Femur (tissue), 1 donor: ENCODE results near the gene ZNF384.
"Not testable (repeated sequence)": the region's sequence is repeated elsewhere in the genome, so short reads cannot be mapped to it uniquely, and the experiment has no call there.

Experiments used
- DNase-seq: peaks from one replicate; pipeline ENCODE4 v3.0.0-alpha.2; 2017

ZNF384 gene

GRCh38 chr12:6688999-6689882 lies at the start of gene ZNF384:
TSS of gene ZNF384 (minus strand) at chr12:6689375. CDS start at chr12:6679520, 9,855 bp downstream.
- DNase-seq: peak; percentile 99

DNA sequence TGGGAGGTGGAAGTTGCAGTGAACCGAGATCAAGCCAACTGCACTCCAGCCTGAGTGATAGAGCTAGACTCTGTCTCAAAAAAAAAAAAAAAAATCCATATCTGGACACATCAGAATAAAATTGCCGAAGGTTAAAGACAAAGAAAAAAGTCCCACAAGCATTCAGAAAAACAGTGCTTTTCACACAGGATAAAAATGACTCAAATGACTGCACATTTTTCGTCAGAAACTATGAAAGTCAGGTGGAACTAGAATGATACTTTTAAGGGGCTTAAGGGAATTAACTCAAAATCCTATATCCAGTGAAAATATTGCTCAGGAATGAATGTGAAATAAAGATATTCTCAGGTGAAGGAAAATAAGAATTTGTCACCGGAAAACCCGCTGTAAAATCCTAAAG lies 47.6 kb upstream of the ZNF384 start:
- DNase-seq: no peak

DNA sequence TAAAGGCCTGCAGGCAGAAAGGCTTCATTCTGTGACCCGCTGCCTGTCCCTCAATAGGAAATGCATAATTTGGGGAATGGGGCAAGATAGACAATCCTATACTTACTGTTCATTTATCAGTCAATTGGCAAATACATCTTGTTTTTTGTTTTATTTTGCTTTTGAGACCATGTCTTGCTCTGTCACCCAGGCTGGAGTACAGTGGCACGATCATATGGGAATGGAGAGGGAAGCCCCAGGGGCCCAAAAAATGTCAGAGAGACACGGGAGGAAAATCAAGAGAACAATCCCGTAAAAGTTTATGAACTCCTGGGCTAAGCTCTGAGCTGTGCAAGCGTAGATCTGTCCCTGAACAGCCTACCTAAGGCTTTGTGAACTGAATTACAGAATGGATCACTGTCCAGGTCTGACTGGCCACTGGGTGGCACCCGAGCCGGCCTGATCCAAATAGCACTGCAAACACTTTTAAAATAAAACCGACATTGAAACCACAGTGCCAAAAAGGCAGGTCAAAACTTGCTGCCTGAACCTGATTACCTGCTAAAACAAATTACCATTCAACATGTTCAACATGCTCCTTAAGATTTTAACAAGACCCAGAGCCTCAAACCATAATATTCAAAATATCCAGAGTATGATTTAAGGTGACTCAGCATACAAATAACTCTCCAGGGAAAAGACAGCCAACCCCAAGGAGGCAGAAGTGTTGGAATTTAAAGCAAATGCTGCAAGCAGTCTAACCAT lies 46.4 kb upstream of the ZNF384 start:
- peak; percentile 67 for DNase-seq

DNA sequence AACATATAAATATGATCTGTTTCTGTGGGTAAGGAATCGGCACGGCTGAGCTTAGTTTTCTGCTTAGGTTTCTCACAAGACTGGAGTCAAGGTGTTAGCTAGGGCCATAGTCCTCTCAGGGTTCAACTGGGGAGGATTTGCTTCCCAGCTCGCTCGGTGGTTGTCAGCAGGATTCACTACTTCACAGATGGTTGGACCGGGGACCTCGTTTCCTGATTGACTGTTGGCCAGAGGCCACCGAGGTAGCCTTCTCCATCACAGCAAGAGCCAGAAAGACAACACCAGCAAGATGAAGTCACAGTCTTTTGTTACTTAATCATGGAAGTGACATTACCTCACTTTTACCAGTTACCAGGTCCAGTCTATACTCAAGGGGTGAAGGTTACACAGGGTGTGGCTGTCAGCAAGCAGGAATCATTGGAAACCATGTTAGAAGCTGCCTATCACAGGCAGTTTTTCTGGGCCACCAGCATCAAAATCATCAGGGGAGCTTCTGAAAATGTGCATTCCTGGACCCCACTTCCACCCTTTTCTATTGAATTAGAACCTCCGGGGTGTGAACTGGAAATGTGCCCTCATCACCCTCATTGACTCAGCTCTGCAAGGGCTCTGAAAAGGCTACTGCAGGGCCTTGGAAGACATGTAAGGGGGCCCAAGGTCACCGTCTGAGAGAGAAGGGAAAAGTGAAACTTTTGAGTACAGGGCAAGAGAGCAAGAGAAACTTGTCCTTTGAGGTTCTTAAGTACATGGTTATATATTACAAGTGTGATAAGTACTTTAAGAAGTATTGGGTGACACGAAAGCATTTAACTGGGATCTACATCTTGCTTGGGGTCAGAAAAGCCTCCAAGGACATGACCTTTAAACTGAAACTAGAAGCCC lies 45.6 kb upstream of the ZNF384 start:
- DNase-seq: no peak

DNA sequence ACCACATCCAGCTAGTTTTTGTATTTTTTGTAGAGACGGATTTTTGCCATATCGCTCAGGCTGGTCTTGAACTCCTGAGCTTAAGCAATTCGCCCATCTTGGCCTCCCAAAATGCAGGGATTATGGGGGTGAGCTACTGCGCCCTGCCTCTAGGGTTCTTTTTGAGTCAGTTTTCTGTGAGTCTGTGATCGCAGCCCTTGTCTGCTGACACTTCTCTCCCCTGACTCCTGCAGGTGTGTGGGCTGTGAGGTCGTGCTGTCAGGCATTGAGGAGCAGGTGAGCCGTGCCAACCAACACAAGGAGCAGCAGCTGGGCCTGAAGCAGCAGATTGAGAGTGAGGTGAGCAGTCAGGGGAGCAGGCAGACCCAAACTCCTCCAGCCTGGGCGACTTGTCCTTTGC lies 41.0 kb upstream of the ZNF384 start:
- no peak for DNase-seq

GRCh38 chr12:6729186-6729585 lies 40.0 kb upstream of the ZNF384 start:
- no peak for DNase-seq

DNA sequence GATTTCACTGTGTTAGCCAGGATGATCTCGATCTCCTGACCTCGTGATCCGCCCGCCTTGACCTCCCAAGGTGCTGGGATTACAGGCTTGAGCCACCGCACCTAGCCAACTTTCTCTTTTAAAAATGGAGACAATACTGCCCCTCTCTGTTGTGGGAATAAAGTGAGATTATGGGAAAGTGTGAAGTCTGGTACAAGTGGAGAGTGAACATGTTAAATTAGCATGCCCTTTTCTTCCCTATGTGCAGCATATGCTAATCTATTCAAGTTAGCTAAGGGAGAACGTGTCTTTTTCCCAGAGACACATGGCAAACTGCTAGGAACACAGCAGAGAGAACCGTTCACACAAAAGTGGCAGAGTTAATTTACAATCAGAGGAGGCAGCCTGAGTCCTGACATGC lies 36.2 kb upstream of the ZNF384 start:
- DNase-seq: no peak

- DNase-seq: peak; percentile 40
These were observed 35.2 kb upstream of the ZNF384 start for GRCh38 chr12:6724409-6724797.

DNA sequence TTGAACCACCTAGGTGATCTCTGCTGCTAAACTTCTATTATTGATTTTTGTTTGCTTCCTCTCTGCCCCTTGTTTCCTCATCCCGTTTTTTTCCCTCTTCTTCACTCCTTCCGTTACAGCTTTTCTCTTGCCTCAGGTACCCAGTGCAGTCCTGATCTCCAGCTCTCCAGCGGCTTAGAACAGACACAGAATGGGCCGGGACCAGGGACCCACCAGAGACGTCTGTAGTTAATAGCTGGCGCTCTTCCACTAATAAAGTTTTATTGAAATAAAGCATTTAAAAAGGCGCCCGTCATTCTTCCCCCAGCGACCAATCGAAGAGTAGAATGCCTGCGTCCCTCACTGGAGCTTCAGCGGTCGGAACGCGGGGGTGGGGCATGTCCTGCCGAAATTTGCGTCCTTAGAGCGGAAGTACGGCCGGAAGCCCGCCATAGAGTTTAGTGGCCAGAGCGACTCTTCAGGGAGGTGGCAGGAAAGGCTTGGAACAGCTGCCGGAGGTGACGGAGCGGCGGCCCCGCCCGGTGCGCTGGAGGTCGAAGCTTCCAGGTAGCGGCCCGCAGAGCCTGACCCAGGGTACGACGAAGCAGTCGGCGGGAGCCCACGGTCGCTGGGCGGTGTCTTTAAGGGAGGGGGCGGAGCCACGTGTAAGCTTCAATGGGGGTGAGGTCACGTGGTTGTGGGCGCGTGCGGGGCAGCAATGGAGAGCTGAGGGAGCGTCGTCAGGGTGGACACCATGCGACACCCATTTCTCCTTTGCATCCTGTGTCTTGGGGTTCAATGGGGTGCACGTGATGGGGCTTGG lies 34.6 kb upstream of the ZNF384 start, which contains the start of gene COPS7A:
Gene COPS7A, plus strand, starts transcription at position 440 of the 802 bp plus-strand sequence. CDS start 611 bp downstream, outside the sequence.
- peak; percentile 99 for DNase-seq

- DNase-seq: no peak
These were observed 33.7 kb upstream of the ZNF384 start for GRCh38 chr12:6722863-6723262.

DNA sequence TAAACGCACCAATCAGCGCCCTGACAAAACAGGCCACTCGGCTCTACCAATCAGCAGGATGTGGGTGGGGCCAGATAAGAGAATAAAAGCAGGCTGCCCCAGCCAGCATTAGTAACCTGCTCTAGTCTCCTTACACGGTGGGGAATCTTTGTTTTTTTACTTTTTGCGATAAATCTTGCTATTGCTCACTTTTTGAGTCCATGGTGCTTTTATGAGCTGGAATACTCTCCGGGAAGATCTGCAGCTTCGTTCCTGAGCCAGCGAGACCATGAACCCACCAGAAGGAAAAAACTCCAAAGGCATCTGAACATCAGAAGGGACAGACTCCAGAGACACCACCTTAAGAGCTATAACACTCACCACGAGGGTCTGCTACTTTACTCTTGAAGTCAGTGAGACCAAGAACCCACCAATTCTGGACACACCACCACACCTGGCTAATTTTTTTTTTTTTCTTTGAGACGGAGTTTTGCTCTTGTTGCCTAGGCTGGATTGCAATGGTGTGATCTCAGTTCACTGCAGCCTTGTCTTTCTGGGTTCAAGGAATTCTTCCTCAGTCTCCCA lies 27.8 kb upstream of the ZNF384 start:
- no peak for DNase-seq

GRCh38 chr12:6716031-6716873 lies 27.1 kb upstream of the ZNF384 start:
- not testable (repeated sequence) for DNase-seq

GRCh38 chr12:6708960-6709394 lies 19.8 kb upstream of the ZNF384 start:
- no peak for DNase-seq

DNA sequence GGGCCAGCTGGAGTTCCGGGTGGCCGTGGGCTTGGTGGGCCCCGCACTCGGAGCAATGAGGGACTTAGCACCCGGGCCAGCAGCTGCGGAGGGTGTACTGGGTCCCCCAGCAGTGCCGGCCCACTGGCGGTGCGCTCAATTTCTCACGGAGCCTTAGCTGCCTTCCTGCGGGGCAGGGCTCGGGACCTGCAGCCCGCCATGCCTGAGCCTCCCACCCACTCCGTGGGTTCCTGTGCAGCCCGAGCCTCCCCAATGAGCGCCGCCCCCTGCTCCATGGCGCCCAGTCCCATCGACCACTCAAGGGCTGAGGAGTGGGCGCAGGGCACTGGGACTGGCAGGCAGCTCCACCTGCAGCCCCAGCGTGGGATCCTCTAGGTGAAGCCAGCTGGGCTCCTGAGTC lies 19.2 kb upstream of the ZNF384 start:
- not testable (repeated sequence) for DNase-seq

DNA sequence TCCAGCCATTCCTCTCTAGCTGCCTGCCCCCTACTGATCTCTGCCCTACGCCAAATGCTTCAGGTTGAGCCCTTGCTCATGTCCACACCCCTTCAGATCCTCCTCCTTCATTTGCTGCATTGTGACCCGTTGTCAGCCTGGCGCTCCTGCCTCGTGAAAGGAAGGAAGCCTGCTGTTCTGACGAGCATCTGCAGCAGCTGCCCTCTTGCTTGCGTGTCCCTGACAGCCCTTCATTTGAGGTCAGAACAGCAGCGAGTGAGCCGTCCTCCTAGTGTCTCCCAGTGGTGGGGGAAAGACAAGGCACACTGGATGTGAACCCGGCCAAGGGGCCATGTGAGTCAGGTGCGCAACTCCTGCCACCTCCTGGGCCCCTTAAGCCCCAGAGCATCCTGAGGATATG lies 14.5 kb upstream of the ZNF384 start:
- no peak for DNase-seq

DNA sequence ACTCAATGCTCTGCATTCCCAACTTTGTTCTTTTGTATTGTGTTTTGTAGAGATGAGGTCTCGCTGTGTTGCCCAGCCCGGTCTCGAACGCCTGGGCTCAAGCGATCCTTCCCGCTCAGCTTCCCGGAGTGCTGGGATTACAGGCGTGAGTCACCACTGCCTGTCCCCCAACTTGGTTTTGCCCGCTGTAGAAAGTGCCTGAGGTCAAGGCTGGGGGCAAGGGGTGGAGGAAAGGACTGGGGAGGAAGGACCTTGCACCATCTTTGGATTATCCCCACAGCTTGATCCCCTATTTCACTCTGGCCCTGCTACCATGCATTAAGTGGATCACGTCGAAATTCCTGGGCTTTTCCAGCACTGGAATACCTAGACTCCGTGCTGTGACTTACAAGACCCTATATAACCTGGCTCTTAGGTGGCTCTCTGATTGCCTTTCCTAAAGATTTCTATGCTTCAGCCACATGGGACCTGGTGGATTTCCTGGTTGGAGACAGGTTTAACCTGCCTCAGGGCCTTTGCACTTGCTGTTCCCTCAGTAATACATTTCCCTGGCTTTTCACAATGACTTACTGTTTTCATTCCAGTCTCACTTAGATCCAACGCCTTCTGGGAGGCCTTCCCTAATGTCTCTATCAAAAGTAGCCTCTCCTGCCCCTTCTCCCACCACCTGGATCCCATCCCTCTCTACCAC lies 12.0 kb upstream of the ZNF384 start:
- no peak for DNase-seq

DNA sequence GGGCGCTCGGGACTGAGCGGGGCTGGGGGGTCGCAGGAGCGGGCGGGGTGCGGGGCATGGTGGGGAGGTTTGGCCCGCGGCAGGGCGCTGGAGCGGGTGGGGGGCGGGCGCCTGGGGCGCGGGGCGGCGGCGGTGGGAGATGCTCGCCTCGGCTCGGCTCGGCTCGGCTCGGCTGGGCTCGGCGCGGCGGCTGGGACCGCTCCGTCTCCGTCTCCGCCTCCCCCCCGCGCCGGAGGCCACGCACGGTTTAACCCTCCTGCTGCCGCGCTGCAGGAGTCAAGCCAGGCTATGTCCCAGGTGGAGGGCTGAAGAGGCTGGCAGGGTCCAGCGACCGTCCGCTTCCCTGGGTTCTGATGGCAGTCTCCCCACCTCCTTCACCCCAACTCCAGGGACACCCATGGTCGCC lies 11.5 kb upstream of the ZNF384 start, which contains the start of gene PIANP:
Gene PIANP, minus strand, starts transcription at position 170 of the 406 bp plus-strand sequence. CDS start 2,754 bp downstream, outside the sequence.
- DNase-seq: peak; percentile 78

DNA sequence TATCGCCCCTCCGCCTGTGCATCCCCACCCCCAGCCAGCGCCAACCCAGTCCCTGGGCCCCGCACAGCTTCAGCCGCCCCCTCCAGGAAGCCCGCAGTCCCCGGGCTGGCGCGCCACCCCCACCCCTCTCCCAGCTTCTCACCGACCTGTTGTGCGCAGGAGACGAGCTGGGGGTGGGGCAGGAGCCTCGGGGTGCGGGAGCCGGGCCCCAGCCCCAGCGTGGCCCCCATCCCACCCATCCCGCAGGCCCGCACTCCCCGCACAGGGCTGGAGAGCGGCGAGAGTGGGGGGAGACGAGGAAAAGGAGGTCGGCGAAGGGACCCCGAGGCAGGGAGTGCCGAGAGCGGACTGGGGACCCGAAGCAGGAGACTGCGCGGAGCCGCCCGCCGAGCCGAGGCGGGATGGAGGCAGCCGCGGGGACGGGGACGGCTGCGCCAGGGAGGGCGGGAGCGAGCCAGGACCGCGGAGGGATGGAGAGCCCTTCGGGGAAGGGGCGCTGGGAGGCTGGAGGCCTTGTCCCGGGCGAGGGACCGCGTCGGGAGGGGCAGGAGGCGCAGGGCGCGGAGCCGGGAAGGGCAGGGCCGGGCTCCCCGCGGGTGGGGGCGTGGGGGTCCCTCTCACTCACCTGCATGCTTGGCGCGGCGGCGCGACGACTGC lies 10.9 kb upstream of the ZNF384 start:
- no peak for DNase-seq
